ENCODE data around the gene LCN9.

- no peak for TF ChIP-seq CTCF (IDR thresholded peaks at IDR 0.05; ENCODE audit: low read depth, low read length)
- no peak for TF ChIP-seq POLR2A (IDR thresholded peaks at IDR 0.05; ENCODE audit: extremely low read depth, insufficient read length)
- no peak for TF ChIP-seq MYC (IDR thresholded peaks at IDR 0.05; ENCODE audit: low read depth, low read length)
Observed at GRCh38 chr9:135673941-135674340, 10.8 kb downstream of the LCN9 start.

All from NB4 (cell line).